CD4-positive, alpha-beta T cell treated with Interleukin-1 beta for 1 hour (primary cell): ENCODE data around the gene EMP3.
"Not testable (repeated sequence)": the region's sequence is repeated elsewhere in the genome, so short reads cannot be mapped to it uniquely, and the experiment has no call there.

ENCODE experiments used
- DNase-seq, 2 donors: peaks; one replicate each; pipeline ENCODE4 v3.0.0-alpha.2; 2020 to 2022

EMP3 gene, protein sequence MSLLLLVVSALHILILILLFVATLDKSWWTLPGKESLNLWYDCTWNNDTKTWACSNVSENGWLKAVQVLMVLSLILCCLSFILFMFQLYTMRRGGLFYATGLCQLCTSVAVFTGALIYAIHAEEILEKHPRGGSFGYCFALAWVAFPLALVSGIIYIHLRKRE

DNA sequence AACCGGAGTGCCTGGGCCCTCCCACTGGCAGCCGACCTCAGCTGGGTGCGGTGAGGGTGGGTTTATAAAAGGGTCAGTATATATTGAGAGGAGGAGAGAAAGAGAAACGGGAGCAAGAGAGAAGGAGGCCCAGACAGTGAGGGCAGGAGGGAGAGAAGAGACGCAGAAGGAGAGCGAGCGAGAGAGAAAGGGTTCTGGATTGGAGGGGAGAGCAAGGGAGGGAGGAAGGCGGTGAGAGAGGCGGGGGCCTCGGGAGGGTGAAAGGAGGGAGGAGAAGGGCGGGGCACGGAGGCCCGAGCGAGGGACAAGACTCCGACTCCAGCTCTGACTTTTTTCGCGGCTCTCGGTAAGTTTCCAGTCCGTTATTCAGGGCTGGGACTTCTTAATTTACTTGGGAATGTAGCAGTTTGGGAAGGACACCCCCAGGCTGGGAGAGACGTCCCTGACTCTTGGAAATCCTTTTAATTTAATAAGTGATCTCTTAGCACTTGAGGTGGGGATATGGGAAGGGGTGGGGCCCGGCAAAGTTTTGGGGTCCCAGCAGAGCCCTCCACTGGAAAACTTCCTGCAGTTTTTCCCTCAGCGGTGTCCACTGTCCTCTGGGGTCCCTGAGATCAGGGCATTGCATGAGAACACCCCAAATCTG, at the start of gene EMP3:
TSS of gene EMP3 (plus strand) at position 288 of the 646 bp plus-strand sequence. CDS start 1,293 bp downstream, outside the sequence.
- DNase-seq: peak; percentile 89

DNA sequence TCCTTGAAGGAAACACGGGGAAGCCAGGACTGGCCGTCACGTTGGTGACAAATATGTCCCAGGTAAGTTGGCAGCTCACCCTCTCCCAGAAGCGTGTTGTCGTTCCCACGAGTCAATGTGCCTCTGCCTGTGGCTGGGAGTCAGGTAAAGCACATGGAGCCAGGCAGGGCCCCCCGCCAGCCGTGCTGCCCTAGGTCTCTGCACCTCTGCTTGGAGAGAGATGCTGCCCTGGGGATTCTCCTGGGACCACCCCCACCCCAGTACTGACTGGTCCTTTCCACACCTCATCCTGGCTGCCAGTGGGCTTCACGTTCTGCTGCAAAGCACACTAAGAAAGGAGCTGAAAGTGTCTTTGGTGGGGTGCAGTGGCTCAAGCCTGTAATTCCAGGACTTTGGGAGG, 45.6 kb upstream of the EMP3 start:
- DNase-seq: no peak

DNA sequence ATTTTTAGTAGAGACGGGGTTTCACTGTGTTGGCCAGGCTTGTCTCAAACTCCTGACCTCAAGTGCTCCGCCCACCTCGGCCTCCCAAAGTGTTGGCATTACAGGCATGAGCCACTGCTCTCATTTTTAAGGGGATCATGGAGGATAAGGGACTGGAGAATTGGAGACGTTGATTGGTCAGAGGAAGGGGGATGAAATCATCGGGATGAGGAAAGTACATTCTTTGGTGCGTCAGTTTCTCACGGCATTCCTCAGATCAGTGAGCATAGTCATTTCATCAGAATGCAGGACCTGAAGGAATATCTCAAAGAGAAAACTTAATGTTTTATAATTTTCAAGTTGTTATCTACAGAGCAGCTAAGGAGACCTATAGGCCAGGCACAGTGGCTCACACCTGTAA, 41.4 kb upstream of the EMP3 start:
- DNase-seq: no peak

DNA sequence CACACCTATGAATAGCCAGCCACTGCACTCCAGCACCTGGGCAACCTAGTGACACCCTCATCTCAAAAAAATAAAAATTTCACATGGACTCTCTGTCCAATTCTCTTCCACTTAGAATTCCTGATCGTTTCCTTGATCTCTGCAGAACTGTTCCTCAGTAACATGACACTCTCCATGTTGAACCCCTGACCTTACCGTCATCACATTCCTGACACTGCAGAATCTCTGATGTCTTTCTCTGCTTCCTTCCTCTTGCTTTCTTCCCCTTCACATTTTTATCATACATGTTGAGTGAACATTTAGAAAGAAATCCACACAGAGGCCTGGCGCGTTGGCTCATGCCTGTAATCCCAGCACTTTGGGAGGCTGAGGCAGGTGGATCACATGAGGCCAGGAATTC, 40.5 kb upstream of the EMP3 start:
- no peak for DNase-seq

DNA sequence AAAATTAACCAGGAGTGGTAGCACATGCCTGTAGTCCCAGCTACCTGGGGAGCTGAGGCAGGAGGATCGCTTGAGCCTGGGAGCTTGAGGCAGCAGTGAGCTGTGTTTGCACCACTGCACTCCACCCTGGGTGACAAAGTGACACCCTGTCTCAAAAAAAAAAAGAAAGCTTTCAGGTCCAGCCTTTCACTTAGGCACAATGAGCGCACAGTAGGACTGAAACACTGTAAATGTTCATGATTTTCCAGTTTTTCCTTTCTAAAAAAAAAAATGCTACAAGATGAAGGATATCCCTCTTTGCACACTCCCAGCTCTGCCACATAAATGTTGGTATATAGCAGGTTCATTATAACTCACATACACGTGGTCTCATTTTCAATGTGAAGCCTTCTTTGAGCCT, 37.6 kb upstream of the EMP3 start:
- no peak for DNase-seq

DNA sequence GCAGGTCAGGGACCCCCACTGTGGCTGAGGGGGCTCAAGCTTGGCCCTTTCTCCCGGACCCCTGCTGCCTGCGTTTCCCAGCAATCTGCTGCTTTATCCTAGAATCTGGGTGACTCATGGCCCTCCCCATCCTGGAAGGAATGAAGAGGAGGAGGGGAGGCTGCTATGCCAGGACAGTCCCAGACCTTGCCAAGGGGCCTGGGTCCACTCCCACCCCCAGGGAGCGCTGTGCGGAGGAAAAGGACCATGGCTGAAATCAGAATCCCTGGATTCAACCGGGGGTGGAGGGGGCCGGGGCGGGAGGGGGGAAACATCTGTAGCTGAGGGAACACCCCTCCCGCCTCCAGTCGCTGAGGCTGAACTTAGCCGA, 35.0 kb upstream of the EMP3 start:
- no peak for DNase-seq

DNA sequence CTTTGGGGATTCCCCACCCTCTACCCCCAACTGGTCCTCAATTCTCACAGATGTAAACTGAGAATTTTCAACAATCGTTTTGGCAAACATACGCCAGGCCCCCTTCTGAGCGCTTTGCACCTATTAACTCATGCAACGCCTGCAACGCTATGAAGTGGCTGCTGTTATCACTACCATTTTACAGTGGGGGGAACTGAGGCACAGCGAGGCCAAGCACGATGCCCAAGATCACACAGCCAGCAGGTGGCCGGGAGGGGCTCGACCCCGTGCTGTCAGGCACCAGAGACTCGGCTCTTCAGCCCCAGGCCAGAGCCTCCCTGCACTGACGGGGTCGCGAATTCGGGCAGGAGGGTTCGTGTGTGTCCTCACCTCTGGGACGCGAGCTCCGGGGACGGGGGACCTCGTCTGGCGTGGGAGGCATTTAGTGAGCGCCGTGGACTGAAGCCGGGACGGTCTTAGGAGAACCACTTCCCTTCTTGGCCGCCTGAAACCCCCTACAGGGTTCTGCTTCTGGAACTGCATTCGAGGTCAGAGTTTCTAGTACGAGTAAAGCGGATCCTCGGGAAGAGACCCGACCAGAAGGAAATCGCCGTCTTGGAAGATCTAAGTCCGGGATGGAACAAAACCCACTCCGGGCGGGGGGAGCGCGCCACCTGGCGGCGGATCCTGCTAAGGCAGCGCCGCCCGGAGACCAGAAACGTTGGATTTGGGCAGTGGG, 34.4 kb upstream of the EMP3 start:
- peak; percentile 52 to 56 for DNase-seq

DNA sequence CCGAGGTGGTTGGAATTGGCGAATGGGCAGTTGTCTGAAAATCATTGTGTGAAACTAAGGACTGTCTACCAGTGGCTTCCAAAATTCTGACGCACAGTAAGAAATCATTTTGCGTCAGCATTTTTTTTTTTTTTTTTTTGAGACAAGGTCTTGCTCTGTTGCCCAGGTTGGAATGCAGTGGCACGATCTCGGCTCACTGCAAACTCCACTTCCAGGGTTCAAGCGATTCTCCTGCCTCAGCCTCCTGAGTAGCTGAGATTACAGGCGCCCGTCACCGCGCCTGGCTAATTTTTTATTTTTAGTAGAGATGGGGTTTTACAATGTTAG, 33.9 kb upstream of the EMP3 start:
- DNase-seq: not testable (repeated sequence)

DNA sequence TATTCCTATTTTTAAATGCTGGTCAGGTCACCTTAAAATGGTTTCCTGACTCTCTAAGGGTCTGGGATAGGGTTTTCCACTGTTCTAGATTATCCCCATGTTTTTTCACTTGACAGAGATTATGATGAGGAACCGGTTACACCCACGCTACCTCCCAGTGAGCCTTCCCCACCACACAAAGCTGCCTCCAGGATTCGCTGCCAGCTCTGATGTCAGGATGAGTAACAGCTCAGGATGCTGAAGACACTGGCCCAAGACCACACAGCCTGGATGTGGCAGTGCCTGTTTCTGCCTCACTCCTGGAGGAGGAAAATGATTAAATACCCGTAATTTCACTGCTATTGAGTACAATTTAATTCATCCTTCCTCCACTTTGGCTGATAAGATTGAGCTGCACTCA, 32.6 kb upstream of the EMP3 start:
- DNase-seq: no peak

DNA sequence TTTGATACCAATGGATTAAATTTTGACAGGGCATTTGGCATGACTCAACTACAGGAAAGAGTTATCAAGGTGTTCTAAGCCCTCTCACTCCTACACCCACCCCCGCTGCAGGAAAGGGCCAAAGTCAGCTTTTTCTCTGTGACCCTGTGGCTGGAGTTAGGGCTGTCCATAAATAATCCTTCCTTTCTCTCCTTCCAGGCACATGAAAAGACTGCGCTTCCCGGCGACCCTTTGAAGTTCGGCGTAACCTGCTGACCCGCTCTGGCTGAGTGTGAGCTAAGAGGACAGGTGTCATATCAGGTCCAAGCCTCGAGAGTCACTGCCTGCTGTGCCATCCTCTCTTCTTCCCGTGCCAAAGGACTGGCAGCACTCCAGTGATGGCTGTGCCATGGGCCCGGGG, 29.9 kb upstream of the EMP3 start:
- no peak for DNase-seq

DNA sequence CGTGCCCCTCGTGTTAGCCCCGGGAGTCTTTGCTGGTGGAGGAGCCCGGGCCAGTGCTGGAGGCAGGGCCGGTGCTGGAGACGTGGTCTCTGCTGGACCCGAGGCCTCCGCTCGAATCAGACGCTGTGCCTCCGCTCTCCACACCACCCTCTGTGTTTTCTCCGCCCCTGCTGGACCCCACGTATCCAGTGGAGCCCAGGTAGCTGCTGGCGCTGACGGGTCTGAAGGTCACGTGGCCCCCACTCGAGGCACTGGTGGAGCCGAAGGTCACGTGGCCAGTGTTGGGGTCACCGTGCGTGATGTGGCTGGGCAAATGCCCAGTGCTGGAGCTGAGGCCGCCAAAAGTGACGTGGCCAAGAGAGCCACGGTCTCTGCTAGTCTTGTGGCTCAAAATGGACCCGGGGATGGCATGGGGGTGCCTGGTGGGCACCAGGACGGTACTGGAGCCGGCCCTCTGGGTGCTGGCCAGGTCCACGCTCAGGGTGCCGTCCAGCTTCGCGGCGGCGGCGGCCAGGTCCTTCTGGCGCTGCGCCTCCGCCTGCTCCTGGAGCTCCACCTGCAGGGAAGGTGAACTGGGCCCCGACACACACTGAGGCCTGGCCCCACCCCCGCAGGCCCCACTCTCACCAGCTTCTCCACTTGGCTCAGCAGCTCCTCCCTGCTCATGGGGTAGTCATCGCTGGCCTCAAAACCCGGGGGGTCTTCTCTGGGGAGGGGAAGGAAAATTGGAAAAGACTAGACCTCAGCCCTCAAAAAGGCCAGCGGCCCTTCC, 28.2 kb upstream of the EMP3 start:
- no peak for DNase-seq

DNA sequence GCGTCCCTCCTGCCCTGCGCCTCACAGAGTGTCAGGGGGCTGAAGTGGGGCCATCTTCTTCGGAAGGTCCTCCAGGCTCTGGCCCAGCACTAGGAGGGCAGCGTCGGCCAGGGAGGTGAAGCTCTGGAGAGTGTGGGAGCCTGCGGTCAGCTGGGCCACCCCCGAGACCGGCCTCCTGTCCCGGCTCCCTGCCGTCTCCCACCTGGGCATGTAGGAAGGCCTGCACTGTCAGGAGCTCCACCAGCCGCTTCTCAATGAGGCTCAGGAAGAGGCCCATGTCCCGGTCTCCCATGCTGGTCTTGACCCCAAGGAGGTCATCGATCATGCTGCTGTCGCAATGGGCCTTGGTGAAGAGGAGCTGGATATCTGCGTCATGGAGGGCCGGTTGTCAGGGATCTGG, 27.4 kb upstream of the EMP3 start:
- DNase-seq: no peak

DNA sequence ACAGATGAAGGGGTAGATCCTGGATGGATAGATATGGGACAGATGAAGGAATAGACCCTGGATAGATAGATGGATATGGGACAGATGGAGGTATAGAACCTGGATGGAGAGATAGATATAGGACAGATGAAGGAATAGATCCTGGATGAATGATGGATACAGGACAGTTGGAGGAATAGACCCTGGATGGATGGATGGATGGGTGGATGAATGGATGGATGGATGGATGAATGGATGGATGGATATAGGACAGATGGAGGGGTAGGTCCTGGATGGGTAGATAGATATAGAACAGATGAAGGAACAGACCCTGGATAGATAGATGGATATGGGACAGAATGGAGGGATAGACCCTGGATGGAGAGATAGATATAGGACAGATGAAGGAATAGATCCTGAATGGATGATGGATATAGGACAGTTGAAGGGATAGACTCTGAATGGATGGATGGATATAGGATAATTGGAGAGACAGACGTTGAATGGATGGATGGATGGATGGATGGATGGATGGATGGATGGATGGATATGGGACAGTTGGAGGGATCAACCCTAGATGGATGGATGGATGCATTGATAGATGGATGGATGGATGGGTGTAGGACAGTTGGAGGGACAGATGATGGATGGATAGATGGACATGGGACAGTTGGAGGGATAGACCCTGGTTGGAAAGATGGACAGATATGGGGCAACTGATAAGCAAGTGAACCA, 23.3 kb upstream of the EMP3 start:
- no peak for DNase-seq

DNA sequence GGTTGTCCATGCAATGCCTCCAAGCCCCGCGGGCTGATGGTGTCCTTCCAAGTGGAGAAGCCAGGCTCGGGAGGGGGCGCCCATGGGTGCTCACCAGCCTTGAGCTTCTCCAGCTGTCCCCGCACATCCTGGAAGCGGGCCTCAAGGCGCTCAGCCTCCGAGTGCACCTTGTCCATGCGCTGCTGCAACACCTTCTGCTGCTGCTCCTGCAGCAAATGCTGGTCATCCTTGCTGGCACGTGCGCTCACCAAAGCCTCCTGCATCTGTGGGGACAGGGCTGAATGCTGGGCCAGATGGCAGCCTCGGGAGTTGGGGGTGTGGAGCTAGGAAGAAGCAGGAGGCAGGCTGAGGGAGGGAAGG, 22.8 kb upstream of the EMP3 start:
- DNase-seq: no peak

DNA sequence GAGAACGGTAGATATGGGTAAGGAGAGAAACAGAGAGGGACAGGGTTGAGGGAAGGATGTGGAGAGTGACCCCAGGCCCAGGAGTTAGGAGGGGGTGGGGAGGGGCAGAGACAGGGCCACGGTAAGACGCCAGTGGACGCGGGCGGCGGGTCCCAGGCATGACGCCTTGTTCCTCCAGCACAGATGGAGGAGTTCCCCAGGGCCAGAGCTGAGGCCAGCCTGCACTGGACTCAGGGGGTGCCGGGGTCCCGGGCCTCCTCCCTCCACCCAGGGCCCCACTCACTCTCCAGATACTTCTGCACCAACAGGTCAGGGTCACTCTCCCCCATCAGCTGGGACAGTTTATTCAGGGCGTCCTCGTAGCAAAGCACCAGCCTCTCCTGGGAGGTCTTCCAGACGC, 22.0 kb upstream of the EMP3 start:
- DNase-seq: no peak

DNA sequence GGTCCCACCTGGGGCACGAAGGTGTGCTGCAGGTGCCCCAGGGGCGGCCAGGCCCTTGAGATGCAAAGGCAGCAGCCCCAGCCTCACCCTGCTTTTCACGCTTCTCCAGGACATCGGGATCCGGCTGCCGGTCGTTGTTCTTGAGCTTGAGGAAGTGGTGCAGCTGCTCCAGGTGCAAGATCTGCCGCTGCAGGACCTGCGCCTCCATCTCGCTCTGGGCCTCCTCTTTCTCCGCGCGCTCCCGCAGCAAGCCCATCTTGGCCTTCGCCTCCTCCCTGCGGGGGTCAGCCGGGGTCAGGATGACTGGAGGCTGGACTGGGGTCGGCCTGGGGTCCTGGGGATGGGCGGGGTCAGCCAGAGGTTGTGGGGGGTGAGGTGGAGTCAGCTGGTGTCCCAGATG, 21.5 kb upstream of the EMP3 start:
- no peak for DNase-seq

DNA sequence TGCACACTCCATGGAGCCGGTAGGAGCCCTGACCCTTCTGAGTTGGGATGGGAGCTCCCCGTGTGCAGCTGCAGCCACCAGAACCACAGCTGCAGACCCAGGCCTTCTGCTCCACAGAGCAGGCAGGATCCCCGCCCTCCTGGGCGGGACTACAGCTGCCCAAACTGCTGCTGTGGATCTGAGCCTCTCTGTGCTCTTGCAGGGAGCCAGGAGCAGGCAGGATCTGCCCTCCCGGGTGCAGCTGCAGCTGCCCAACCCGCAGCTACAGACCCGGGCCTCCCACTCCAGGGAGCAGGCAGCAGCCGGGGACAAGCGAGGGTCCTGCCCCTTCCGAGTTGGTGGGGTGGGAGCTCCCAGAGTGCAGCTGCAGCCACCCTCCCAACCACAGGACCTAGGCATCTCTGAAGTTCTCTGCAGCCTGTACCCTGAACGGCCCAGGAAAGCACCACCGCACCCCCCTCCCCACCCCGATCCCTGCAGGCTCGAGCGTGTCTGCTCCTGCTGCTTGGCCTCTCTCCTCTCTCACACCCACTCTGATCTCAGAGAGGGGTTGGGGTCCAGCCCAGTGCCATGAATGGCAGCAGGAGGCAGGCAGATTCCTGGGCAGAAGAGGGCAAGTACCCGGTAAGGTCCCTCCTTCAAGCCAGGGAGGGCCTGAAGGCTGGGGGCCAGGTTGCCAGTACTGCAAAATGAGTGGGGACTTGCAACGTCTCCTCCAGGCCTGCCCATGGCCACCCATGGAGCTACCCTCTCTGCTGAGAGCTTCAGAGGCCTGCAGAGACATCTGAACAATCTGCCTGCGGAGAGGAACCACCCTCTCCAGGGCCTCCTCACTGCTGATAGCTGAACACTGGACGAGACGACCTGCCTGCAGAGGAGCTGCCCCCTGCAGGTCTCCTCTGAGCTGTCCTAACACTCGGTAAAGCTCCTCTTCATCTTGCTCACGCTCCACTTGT, 16.4 kb upstream of the EMP3 start:
- no peak for DNase-seq

DNA sequence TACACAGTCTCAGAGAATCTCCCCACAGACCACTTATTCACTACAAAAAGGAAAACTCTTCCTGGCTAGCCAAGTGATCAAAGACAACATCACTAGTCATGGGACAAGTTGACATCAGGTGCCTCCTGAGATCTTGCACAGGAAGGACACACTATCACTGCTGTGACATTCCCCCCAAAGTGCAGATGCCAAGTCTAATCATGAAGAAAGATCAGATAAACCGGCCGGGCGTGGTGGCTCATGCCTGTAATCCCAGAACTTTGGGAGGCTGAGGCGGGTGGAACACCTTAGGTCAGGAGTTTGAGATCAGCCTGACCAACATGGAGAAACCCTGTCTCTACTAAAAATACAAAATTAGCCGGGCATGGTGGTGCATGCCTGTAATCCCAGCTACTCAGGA, 15.6 kb upstream of the EMP3 start:
- not testable (repeated sequence) for DNase-seq

DNA sequence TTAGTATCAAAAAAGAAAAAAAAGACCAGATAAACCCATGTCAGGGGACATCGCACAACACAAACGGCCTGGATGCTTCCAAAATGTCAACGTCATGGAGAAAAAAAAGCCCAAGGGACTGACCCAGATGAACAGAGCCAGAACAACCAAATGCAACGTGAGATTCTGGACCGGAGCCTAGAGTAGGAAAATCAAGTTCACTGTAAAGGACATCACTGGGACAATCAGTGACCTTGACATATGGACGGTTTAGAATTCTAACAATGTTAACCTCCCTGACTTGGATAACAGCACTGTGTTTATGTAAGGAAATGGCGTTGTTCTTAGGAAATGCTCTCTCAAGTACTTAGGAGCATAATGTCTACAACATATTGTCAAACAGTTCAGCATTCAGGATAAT, 15.1 kb upstream of the EMP3 start:
- no peak for DNase-seq

DNA sequence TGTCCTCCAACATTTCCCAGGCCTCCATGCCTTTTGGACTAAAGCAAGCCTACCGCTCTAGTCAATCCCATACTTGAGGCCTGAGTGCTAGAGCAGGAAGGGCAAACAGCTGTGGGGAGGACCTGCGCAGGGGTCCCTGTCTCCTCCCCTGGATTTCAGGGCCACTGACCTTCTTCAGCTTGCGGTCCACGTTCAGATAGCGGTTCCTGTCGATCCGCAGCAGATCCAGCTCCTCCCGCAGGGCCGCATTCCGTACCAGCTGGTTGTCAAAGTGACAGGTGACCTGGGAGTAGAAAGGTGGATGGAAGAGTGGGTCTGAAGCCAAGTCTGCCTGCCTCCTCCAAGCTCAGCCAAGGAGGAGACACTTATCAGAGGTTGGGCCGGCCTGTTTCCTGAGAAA, 14.0 kb upstream of the EMP3 start:
- DNase-seq: no peak

DNA sequence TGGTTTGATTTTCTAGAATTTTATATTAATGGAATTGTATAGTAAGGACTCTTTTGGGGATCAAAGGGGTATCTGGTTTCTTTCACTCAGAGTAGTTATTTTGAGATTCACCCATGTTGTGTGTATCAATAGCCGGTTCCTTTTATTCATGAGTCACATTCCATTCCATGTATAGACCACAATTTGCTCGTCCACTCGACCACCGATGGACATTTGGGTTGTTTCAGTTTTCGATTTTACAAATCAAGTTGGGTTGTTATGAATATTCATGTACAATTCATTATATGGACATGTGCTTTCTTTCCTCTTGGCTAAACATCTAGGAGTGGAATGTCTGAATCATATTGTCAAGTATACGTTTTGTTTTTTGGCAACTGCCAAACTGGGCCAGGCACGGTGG, 9.6 kb upstream of the EMP3 start:
- DNase-seq: no peak

DNA sequence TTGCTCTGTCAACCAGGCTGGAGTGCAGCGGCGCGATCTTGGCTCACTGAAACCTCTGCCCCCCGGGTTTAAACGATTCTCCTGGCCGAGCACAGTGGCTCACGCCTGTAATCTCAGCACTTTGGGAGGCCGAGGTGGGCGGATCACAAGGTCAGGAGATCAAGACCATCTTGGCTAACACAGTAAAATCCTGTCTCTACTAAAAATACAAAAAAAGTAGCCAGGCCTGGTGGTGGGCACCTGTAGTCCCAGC, 7.7 kb upstream of the EMP3 start:
- not testable (repeated sequence) for DNase-seq
